HL-60 (cell line): ENCODE data around the gene WDR64.

Experiments
- CTCF ChIP-seq: IDR thresholded peaks from one replicate; pipeline ENCODE4 v1.5.1; 2011; ENCODE audit warnings: low read length, control low read depth, inconsistent platforms; ENCODE audit not compliant: insufficient read depth
- REST ChIP-seq: IDR thresholded peaks from 2 replicates; pipeline ENCODE4 v1.6.1; 2012; ENCODE audit warnings: low read depth; ENCODE audit not compliant: insufficient replicate concordance

GRCh38 chr1:241698177-241698576 lies 46.1 kb downstream of the WDR64 start:
- no peak for TF ChIP-seq CTCF
- TF ChIP-seq REST, result no peak
